HepG2 (cell line): ENCODE data around the gene POLR2J. TPM values are rescaled to one million over a fixed set of nuclear protein-coding genes. Genes with fewer than 3 reads are reported as not detected.

Experiments
- ATAC-seq: fragments of 200-7000 bp; cut with Tn5 transposase; 3 replicates; pipeline ENCODE4 v1.9.1; 2020; ENCODE audit warnings: mild to moderate bottlenecking, moderate library complexity
- BruUV-seq: library from RNA; stranded (reverse); fragments of 400-500 nt; replicated peaks from 2 replicates; lab custom pipeline; 2021; lab: Mats Ljungman, UMichigan
- CTCF ChIA-PET: fragments of 300-600 bp; formaldehyde crosslinking; extraction: SDS; loops from one replicate; lab custom pipeline; 2021; ENCODE audit warnings: low total read pairs, inconsistent platforms, low intra/inter-chr PET ratio; lab: Yijun Ruan, JAX
- POLR2A ChIA-PET: fragments of 350-600 bp; sonication (Branson Sonifier 250); formaldehyde crosslinking; loops from one replicate; lab custom pipeline; 2020; ENCODE audit warnings: antibody characterized with exemption, inconsistent platforms; lab: Yijun Ruan, JAX
- DNase-seq: peaks from one replicate; pipeline ENCODE4 v3.0.0-alpha.2; 2015; ENCODE audit warnings: low spot score
- FAIRE-seq: peaks from 3 replicates; lab custom pipeline; 2011; peaks lifted over from hg19 to GRCh38; lab: Jason Lieb, UNC
- H2AFZ ChIP-seq: one replicate; pipeline ENCODE4 v1.6.1; 2011; ENCODE audit warnings: low read length, inconsistent platforms
- H3K27ac ChIP-seq: fragments of 300-600 bp; 3 replicates; pipeline ENCODE4 v1.8.0; 2011; ENCODE audit warnings: mixed run types, mild to moderate bottlenecking, mixed read lengths, low read length, inconsistent platforms; ENCODE audit not compliant: insufficient read depth; ENCODE audit errors: extremely low read length
- H3K27me3 ChIP-seq, 2 experiments: fragments of 200-600 bp in 1 of 2; 2 replicates in 1 of 2; 3 replicates in 1 of 2; pipeline versions ENCODE4 v1.6.0 to v1.8.0; 2011; ENCODE audit warnings: low read length in 2 of 2, mild to moderate bottlenecking in 2 of 2, moderate library complexity in 2 of 2, inconsistent platforms in 1 of 2; ENCODE audit not compliant: insufficient read depth in 2 of 2, control insufficient read depth in 1 of 2
- H3K36me3 ChIP-seq, 2 experiments: fragments of 200-600 bp in 1 of 2; replicated peaks in 1 of 2; 2 replicates in 1 of 2; 3 replicates in 1 of 2; pipeline versions ENCODE4 v1.5.1 to v1.8.0; 2011; ENCODE audit warnings: low read length in 2 of 2, inconsistent platforms in 1 of 2; ENCODE audit not compliant: insufficient read depth in 2 of 2, control insufficient read depth in 1 of 2
- H3K4me1 ChIP-seq: 2 replicates; pipeline ENCODE4 v1.5.1; 2012; ENCODE audit warnings: low read length, inconsistent platforms; ENCODE audit not compliant: insufficient read depth
- H3K4me2 ChIP-seq: 2 replicates; pipeline ENCODE4 v1.6.0; 2011; ENCODE audit warnings: low read depth, low read length, inconsistent platforms
- H3K4me3 ChIP-seq, 3 experiments: fragments of 200-600 bp in 1 of 3; sonication (generic), shearing (Covaris generic) in 1 of 3; replicated peaks in 1 of 3; 2 replicates each; pipeline ENCODE4 v1.5.1; 2011 to 2016; ENCODE audit warnings: low read length in 3 of 3, inconsistent platforms in 2 of 3, low read depth in 2 of 3, mild to moderate bottlenecking in 2 of 3, control low read depth in 1 of 3, mixed read lengths in 1 of 3; ENCODE audit not compliant: insufficient read depth in 1 of 3
- H3K79me2 ChIP-seq: one replicate; pipeline ENCODE4 v1.6.1; 2011; ENCODE audit warnings: low read length, inconsistent platforms; ENCODE audit not compliant: insufficient read depth
- H3K9ac ChIP-seq: 2 replicates; pipeline ENCODE4 v1.6.0; 2011; ENCODE audit warnings: mild to moderate bottlenecking, low read depth, low read length, inconsistent platforms; ENCODE audit not compliant: insufficient read depth
- H3K9me3 ChIP-seq: 2 replicates; pipeline ENCODE4 v1.5.1; 2012; ENCODE audit warnings: mild to moderate bottlenecking, low read length
- H4K20me1 ChIP-seq: 2 replicates; pipeline ENCODE4 v1.6.0; 2011; ENCODE audit warnings: inconsistent platforms, mild to moderate bottlenecking, low read length, moderate library complexity; ENCODE audit not compliant: insufficient read depth
- AHR ChIP-seq: IDR thresholded peaks from 2 replicates; pipeline ENCODE4 v1.6.1; 2018; ENCODE audit warnings: missing genetic modification reagents, missing compliant biosample characterization
- ATF3 ChIP-seq: sonication (generic); formaldehyde crosslinking; IDR thresholded peaks from 2 replicates; pipeline ENCODE4 v1.4.0; 2020; ENCODE audit warnings: missing genetic modification reagents
- EEA1 ChIP-seq: sonication (generic); formaldehyde crosslinking; IDR thresholded peaks from 2 replicates; pipeline ENCODE4 v1.5.1; 2020; ENCODE audit warnings: mild to moderate bottlenecking, missing genetic modification reagents, borderline replicate concordance
- FOSL2 ChIP-seq: sonication (generic); formaldehyde crosslinking; IDR thresholded peaks from 2 replicates; pipeline ENCODE4 v1.4.0; 2020; ENCODE audit warnings: missing genetic modification reagents
- MIER2 ChIP-seq: IDR thresholded peaks from 2 replicates; pipeline ENCODE4 v1.6.1; 2016; ENCODE audit warnings: missing biosample characterization, missing genetic modification reagents
- NFIC ChIP-seq: IDR thresholded peaks from 2 replicates; pipeline ENCODE4 v1.6.1; 2012; ENCODE audit warnings: mild to moderate bottlenecking, low read length, inconsistent platforms
- PHF21A ChIP-seq: sonication (generic); formaldehyde crosslinking; IDR thresholded peaks from 2 replicates; pipeline ENCODE4 v1.5.0; 2020; ENCODE audit warnings: mild to moderate bottlenecking, missing genetic modification reagents
- RXRA ChIP-seq: sonication (generic); formaldehyde crosslinking; IDR thresholded peaks from 2 replicates; pipeline ENCODE4 v1.5.1; 2020; ENCODE audit warnings: missing genetic modification reagents
- SAP130 ChIP-seq: IDR thresholded peaks from 2 replicates; pipeline ENCODE4 v1.6.1; 2016; ENCODE audit warnings: low read depth
- STAT5B ChIP-seq: sonication (generic); formaldehyde crosslinking; IDR thresholded peaks from 2 replicates; pipeline ENCODE4 v1.4.0; 2020; ENCODE audit warnings: missing genetic modification reagents
- SUZ12 ChIP-seq: fragments of 150-350 bp; IDR thresholded peaks from 2 replicates; pipeline ENCODE4 v1.6.1; 2014; ENCODE audit warnings: low read depth, low read length
- TEAD3 ChIP-seq: optimal IDR thresholded peaks from 2 replicates; pipeline ENCODE3; 2016; ENCODE audit warnings: borderline replicate concordance
- ZBTB33 ChIP-seq: sonication (generic); formaldehyde crosslinking; IDR thresholded peaks from 2 replicates; pipeline ENCODE4 v1.4.0; 2020; ENCODE audit warnings: missing genetic modification reagents
- ZNF12 ChIP-seq: sonication (generic); formaldehyde crosslinking; IDR thresholded peaks from 2 replicates; pipeline ENCODE4 v1.5.0; 2020; ENCODE audit warnings: missing genetic modification reagents
- ZNF44 ChIP-seq: sonication (generic); formaldehyde crosslinking; IDR thresholded peaks from 2 replicates; pipeline ENCODE4 v1.5.1; 2020; ENCODE audit warnings: mild to moderate bottlenecking, missing genetic modification reagents
- ZNF510 ChIP-seq: sonication (generic); formaldehyde crosslinking; IDR thresholded peaks from 2 replicates; pipeline ENCODE4 v1.4.0; 2020; ENCODE audit warnings: low read depth, mild to moderate bottlenecking, missing genetic modification reagents
- ZNF564 ChIP-seq: sonication (generic); formaldehyde crosslinking; IDR thresholded peaks from 2 replicates; pipeline ENCODE4 v1.8.1; 2023; ENCODE audit warnings: mild to moderate bottlenecking, missing genetic modification reagents
- WGBS: methylation state at CpG from one replicate; pipeline ENCODE4 v1.1.6; 2017; ENCODE audit warnings: low lambda C conversion rate; 5-methylcytosine and 5-hydroxymethylcytosine counted together
- in situ Hi-C: cut with HindIII; loops from 2 replicates; pipeline ENCODE4 v1.10.0; 2017; ENCODE audit warnings: low pct_unique_long_range_greater_than_20kb; ENCODE audit not compliant: extremely low pct_ligation_motif_present
- intact Hi-C: fragments of 100-400 bp; cut with micrococcal nuclease; formaldehyde crosslinking; loops from one replicate; pipeline ENCODE4 v1.10.0; 2022; ENCODE audit not compliant: unreplicated experiment
- polyA plus RNA-seq, 8 experiments: library from polyadenylated mRNA; depleted of rRNA in 3 of 8; stranded (reverse) in 7 of 8; unstranded in 1 of 8; fragments of >200 nt; fragmentation: Illumina TruSeq in 4 of 8; extraction: Trizol in 4 of 8; gene quantifications; 2 replicates each; pipeline versions ENCODE4 v1.2.1 to v1.2.3, GENCODE V29; 2011 to 2016; ENCODE audit warnings: low read depth in 4 of 8, missing spikeins in 1 of 8, mixed read lengths in 1 of 8; ENCODE audit not compliant: insufficient read depth in 1 of 8
- total RNA-seq, 5 experiments: library from RNA; depleted of rRNA; stranded (reverse); fragments of >200 nt; fragmentation: Illumina TruSeq; extraction: Trizol; gene quantifications; 2 replicates each; pipeline ENCODE4 v1.2.3, GENCODE V29; 2016; ENCODE audit warnings: low read depth in 1 of 5

Gene POLR2J
- total and polyA plus RNA-seq, 2 of the 13 experiments (the other 11 are each of a cell fraction or from before 2014, with no cell fraction given): 41.2 to 71.4 TPM

DNA sequence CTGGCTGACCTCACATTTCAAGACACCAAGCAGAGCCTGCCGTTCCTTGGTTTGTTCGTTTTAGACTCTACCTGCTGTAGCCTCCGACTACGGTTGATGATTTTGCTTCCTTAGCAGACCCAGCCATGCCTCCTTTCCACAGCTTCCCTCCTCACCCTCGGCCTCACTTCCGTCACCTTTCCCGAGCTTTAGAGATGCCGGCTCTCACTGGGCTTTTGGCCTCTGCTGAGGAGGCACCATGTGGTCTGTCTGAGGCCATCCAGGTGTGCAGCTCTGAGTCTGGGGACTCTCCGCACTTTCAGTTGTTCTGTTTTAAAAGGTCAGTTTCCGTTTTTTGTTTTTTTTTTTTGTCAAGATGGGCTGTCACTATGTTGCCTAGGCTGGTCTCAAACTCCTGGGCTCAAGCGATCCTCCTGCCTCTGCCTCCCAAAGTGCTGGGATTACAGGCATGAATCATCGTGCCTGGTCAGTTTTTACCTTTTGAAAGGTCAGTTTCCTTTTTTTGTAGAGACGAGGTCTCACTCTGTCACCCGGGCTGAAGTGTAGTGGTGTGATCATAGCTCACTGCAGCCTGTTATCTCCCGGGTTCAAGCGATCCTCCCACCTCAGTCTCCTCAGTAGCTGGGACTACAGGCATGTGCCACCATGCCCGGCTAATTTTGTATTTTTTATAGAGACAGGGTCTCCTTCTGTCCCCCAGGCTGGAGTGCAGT, 33.6 kb downstream of the POLR2J start:
- CTCF ChIA-PET: no interaction called here
- TF ChIP-seq SUZ12: no peak
- no peak for TF ChIP-seq STAT5B (CRISPR knock-in tag)
- no peak for TF ChIP-seq ZNF44 (CRISPR knock-in tag)
- TF ChIP-seq MIER2 (CRISPR knock-in tag): no peak
- no peak for TF ChIP-seq EEA1 (CRISPR knock-in tag)
- TF ChIP-seq, all 625 proteins: peak for 0
- FAIRE-seq: no peak
- no peak for DNase-seq
- Histone ChIP-seq H2AFZ (no peak overlapping the region), H3K9me3 (no peaks in the 10 kb centered on the region), H3K36me3 (no peaks in the 10 kb centered on the region), H3K4me3 (no peak overlapping the region), H4K20me1 (no peaks in the 10 kb centered on the region), H3K4me1 (peaks cover 8% of the 10 kb centered on the region), H3K79me2 (no peaks in the 10 kb centered on the region), H3K4me2 (no peak overlapping the region), H3K27ac (no peak overlapping the region), H3K9ac (no peak overlapping the region), H3K27me3 (no peaks in the 10 kb centered on the region)
- 88% methylated on average over 17 of the region's 17 CpGs for WGBS
- no TSS peak for BruUV-seq
- POLR2A ChIA-PET: no interaction called here
- intact Hi-C loops: no loop called here
- in situ Hi-C loops: no loop called here
- ATAC-seq: no peak

GRCh38 chr7:102439963-102440795, 38.5 kb downstream of the POLR2J start:
- no peak for FAIRE-seq
- H4K20me1 ChIP-seq: no peaks in the 10 kb centered on the region
- DNase-seq: peak; percentile 72
- H3K9ac ChIP-seq: no peak overlapping the region
- no peaks in the 10 kb centered on the region for H3K27me3 ChIP-seq
- WGBS: 80% methylated on average over 13 of the region's 17 CpGs
- ChIA-PET POLR2A (no interaction called here), CTCF (no interaction called here)
- no peaks in the 10 kb centered on the region for H3K9me3 ChIP-seq
- no peak overlapping the region for H3K4me2 ChIP-seq
- no peak overlapping the region for H3K4me3 ChIP-seq
- in situ Hi-C loops: no loop called here
- ATAC-seq: peak; percentile 85
- no peaks in the 10 kb centered on the region for H3K79me2 ChIP-seq
- H2AFZ ChIP-seq: no peak overlapping the region
- peaks cover 10% of the 10 kb centered on the region for H3K4me1 ChIP-seq
- intact Hi-C loops: no loop called here
- BruUV-seq: no TSS peak
- H3K27ac ChIP-seq: no peak overlapping the region
- no peaks in the 10 kb centered on the region for H3K36me3 ChIP-seq
- peak; percentile 94 for TF ChIP-seq ZNF12 (CRISPR knock-in tag)
- TF ChIP-seq ZBTB33 (CRISPR knock-in tag): peak; percentile 45; the same call in 1 of the 2 replicates
- TF ChIP-seq ATF3 (CRISPR knock-in tag): peak; percentile 55; the same call in 1 of the 2 replicates
- no peak for TF ChIP-seq ZNF510 (CRISPR knock-in tag)
- peak; percentile 31; the same call in 1 of the 2 replicates for TF ChIP-seq RXRA (CRISPR knock-in tag)
- peak; percentile 44; the same call in 1 of the 2 replicates for TF ChIP-seq SAP130
- no peak for TF ChIP-seq ZNF564
- no peak for TF ChIP-seq AHR (CRISPR knock-in tag)
- peak; percentile 86 for TF ChIP-seq FOSL2 (CRISPR knock-in tag)
- TF ChIP-seq PHF21A (CRISPR knock-in tag): 0 out of 2 replicates have a peak, but pooled peaks have one; percentile 37
- no peak for TF ChIP-seq NFIC
- peak; percentile 17 for TF ChIP-seq TEAD3 (CRISPR knock-in tag)
